AG08395 (cell line): Measurements from ENCODE around the gene RXRB.

Experiments
- DNase-seq: peaks from one replicate; pipeline ENCODE4 v3.0.0; 2012; ENCODE audit warnings: mixed read lengths, low spot score

RXRB gene

GRCh38 chr6:33176906-33177305 lies 23.6 kb downstream of the RXRB start:
- DNase-seq: no peak

GRCh38 chr6:33175436-33176069 lies 24.9 kb downstream of the RXRB start:
- DNase-seq: no peak

DNA sequence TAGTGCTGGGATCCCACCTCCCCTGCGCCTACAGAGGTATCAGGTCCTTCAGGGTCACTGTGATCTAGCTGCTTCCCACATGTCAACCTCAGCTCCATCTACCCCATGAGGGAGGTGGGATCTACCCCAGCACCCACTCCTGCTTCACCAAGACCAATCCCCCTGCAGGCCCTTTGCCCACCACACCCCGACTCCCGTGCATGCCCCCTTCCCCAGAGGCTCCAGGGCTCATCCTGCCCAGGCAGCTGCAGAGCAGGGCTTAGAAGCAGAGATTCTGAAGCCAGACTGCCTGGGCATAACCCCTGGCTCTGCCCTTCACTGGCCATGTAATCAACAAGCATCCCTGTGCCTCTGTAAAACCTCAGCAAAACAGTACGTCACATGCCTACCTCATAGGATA lies 25.7 kb downstream of the RXRB start:
- no peak for DNase-seq

GRCh38 chr6:33173535-33174180 lies 26.8 kb downstream of the RXRB start:
- DNase-seq: no peak

- peak; percentile 76 for DNase-seq
Observed at GRCh38 chr6:33172688-33173534, 27.6 kb downstream of the RXRB start.

GRCh38 chr6:33171880-33172687 lies 28.4 kb downstream of the RXRB start:
- DNase-seq: no peak

DNA sequence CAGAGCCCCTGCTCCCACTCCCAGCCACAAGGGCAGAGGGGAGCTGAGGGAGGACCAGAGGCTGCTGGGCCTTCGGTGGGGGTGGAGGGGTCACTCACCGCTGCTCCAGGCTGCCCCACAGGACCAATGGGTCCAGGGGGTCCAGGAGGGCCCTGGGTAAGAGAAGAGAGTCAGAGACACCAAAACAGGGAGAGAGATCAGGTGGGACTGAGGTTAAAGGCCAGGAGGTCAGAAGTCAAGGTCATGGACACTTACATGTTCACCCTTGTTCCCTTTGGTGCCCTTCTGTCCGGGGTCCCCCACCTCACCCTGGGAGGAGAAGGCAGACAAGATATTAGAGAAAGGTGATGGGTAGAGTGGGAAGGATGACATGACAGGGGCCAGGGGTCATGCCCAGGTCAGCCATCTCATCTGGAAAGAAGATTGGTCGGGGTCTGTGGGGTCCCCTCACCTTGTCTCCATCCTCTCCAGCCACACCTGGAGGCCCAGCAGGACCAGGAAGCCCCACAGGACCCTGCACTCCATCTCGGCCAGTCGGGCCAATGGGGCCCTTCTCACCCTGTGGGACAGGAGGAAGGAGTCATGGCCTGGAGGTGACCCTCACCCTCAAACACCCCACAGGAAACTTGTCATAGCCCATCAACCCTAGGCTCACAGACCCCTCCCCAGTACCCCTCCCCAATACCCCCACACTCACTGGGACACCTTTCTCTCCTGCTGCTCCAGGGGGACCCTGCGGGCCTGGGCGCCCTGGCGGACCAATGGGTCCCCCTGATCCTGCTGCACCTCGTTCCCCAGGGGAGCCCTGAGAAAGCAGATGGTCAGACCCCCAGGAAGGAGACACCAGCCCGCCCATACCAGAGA lies 29.2 kb downstream of the RXRB start:
- DNase-seq: no peak

GRCh38 chr6:33170176-33171015 lies 30.1 kb downstream of the RXRB start:
- DNase-seq: no peak

DNA sequence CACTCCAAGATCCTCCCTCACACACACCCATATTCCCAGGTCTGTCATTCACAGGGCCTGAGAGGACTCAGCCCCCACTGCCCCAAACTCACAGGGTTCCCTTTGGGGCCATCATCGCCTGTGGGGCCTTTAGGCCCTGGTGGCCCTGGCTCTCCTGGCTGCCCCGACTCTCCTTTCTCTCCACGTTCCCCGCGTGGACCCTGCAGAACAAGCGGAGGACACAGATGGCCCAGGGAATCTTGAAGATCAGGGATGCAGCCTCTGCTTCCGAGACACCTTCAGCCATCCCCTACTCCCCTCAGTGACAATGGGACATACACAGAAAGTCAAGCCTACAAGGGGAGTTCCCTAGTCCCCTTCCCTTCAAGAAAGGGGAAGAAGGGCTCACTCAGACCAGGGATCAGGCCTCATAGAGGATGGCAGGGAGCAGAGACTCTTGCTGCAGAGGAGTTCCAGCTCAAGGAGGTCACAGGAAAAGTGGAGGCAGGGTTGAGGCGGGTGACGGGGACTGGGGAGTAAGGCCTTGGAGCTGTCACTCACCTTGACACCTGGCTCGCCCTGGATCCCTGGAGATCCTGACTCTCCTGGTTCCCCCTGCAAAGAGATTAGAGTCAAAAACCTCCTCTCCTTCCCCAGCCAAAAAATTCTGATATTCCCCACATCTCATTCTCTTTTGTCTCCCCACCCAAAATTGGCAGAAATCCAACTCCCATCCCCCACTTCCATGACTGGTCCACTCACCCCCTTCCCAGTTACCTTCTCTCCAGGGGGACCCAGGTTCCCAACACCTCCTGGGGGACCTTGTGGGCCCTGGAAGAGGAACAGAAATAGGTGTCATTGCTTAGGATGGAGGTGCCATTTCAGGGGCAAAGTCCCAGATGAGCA lies 30.9 kb downstream of the RXRB start:
- no peak for DNase-seq

- DNase-seq: no peak
Observed at GRCh38 chr6:33168639-33169038, 31.8 kb downstream of the RXRB start.

GRCh38 chr6:33168284-33168601 lies 32.2 kb downstream of the RXRB start:
- no peak for DNase-seq

DNA sequence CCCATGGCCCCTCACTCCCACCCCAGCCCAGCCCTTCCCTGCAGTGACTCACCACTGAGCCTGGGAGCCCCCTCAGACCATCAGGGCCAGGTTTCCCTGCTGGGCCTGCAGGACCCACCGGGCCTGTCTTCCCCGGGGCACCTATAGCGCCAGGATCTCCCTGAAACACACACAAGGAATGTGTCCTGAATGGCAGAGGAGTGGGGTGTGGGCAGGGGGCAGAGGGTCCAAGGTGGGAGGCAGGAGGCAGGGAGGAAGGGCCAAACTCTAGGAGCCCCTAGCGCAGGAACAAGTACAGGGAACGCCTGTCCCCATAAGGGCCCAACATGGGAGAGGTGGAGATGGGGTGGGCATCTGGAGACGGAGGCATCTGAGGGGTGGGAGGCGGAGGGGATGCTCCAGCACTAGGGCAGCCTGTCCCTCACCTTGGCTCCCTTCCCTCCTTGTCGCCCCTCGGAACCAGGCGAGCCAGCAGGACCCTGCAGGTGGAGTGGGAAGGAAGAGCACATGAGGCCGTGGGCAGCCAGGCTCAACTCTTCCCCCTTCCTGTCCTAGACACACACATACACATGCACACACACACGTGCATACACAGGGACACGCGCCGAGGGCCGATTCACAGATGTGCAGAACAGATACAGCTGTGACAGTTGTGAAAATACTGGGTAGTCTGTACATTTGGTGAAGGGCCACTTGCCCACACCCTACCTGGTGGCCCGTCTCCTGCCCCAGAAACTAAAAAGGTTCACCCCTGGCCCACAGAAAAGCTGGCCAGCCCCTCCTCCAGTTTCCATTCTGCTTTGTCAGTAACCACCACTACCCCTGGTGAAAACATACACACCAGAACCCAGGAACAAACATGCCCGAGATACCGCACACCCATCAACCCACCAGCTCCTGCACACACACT lies 32.8 kb downstream of the RXRB start:
- no peak for DNase-seq

DNA sequence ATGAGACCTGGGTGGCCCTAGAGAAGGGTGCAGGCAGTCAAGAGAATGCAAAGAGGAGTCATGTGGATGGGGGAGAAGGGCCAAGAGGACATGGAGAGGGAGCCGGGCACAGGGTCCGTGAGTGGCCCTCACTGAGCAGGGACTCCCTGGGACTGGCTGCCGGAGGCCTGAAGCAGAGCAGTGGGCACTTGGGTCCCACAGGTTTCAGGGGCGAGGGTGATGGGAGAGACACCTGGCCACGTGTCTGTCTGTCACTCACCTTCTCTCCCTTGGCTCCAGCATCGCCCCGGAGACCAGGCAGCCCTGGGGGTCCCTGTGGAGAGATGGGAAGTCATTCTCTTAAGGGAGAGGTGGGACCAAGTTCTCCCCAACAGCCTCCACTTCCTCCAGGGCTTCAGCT lies 33.7 kb downstream of the RXRB start:
- DNase-seq: no peak

GRCh38 chr6:33166363-33166762 lies 34.1 kb downstream of the RXRB start:
- DNase-seq: no peak

- DNase-seq: no peak
Observed at GRCh38 chr6:33165581-33166258, 34.7 kb downstream of the RXRB start.

DNA sequence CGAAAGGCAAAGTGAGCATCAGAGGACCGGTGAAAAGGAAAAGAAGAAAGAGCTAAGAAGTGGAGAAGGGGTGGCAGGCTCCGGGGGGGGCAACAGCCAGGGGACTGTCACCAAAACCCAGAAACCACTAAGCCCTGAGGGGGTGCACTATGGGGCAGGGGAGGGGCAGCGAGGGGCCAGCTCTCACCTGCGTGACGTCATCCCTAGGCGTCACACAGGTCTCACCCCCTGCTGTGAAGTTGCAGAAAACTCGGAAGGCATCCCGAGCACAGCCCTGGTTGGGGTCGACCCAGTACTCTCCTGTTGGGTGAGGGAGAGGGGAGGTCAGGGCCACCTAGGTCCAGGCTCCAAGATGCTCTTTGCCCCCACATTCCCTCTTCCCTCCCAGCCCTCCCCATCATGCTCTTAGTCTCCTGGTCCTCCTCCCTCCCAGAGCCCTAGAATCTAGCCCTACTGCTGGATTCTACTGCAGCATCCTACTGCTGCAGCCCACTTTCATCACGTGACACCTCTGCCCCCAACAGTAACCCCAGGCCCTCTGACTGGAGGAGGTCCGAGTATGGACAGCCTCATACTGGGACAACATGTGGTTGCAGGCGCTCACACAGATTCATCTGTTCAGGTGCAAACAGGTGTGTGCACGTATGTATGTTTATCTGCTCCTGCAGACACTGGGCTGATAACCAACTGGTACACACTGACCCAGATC lies 35.6 kb downstream of the RXRB start:
- DNase-seq: no peak

DNA sequence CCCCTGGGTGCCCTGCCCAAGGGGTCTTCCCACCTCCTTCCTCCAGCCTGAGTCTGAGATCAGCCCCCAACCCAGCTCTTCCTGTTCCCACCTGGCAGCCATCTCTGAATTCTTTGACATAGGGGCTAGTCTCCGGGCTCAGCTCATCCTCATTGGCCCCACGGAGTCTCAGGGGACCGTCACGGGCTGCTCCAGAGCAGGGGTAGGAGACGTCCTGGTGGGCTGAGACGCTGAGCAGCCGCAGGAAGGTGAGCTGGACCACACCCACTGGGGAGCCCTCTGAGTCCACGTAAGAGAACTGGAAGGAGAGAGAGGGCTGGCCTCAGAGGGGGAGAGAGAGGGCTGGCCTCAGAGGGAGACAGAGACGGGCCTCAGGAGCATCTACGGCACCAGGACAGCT lies 36.3 kb downstream of the RXRB start:
- no peak for DNase-seq
